Measurements from ENCODE around the gene OR2F1.
A peak's percentile ranks its signal among the peaks of the same experiment; 100 is the strongest.

OR2F1 gene

GRCh38 chr7:143931739-143932138 is 22.9 kb upstream of the OR2F1 start:
- no peak for DNase-seq (ENCODE audit: low read depth, low spot score)
- CTCF ChIA-PET: no interaction called here
- no peak for TF ChIP-seq CTCF (IDR thresholded peaks at IDR 0.05; ENCODE audit: insufficient read depth, low read length, missing control alignments)

GRCh38 chr7:143934526-143935325 is 19.9 kb upstream of the OR2F1 start, which contains the start of gene OR2F2:
OR2F2 (plus strand) TSS chr7:143935233; CDS start chr7:143935233, 0 bp downstream.
- POLR2A ChIA-PET: interaction anchor here (1.4 to 2.0 kb wide), 2 partner anchors 33 to 50 kb away, joined by 4 to 13 read pairs; partner anchors contain the start of gene TCAF1
- CTCF ChIA-PET: interaction anchor here (1.3 kb wide), 1 partner anchor 50 kb away, joined by 3 read pairs; no protein-coding TSS in a partner anchor
- no peak within 1 kb of the TSS for H3K4me3 ChIP-seq (ENCODE audit: low read depth, low read length)
- DNase-seq (ENCODE audit: low read depth, low spot score): peak; percentile 78
- TF ChIP-seq CTCF (IDR thresholded peaks at IDR 0.05; ENCODE audit: insufficient read depth, low read length, missing control alignments): no peak

More at GRCh38 chr7:143931739-143932138, 22.9 kb upstream of the OR2F1 start:
- H3K4me3 ChIP-seq (ENCODE audit: low read depth, low read length): no peak overlapping the region
- POLR2A ChIA-PET: no interaction called here

- no peak overlapping the region for H3K4me3 ChIP-seq (ENCODE audit: low read depth, low read length)
- peak; percentile 83 for DNase-seq (ENCODE audit: low read depth, low spot score)
- ChIA-PET CTCF (interaction anchor here (1.0 kb wide), 1 partner anchor 35 kb away, joined by 5 read pairs; no protein-coding TSS in a partner anchor), POLR2A (interaction anchor here (2.0 kb wide), 1 partner anchor 35 kb away, joined by 13 read pairs; the partner anchor contains the start of gene TCAF1)
- no peak for TF ChIP-seq CTCF (IDR thresholded peaks at IDR 0.05; ENCODE audit: insufficient read depth, low read length, missing control alignments)
Observed at GRCh38 chr7:143936087-143937009, 18.3 kb upstream of the OR2F1 start.

- ChIA-PET POLR2A (no interaction called here), CTCF (no interaction called here)
- DNase-seq (ENCODE audit: low read depth, low spot score): no peak
- TF ChIP-seq CTCF (IDR thresholded peaks at IDR 0.05; ENCODE audit: insufficient read depth, low read length, missing control alignments): no peak
- no peak overlapping the region for H3K4me3 ChIP-seq (ENCODE audit: low read depth, low read length)
Observed at GRCh38 chr7:143938379-143939243, 16.0 kb upstream of the OR2F1 start.

- DNase-seq (ENCODE audit: low read depth, low spot score): no peak
- POLR2A ChIA-PET: no interaction called here
- TF ChIP-seq CTCF (IDR thresholded peaks at IDR 0.05; ENCODE audit: insufficient read depth, low read length, missing control alignments): no peak
- H3K4me3 ChIP-seq (ENCODE audit: low read depth, low read length): no peak overlapping the region
- CTCF ChIA-PET: no interaction called here
Observed at GRCh38 chr7:143945423-143945822, 9.2 kb upstream of the OR2F1 start.

Measured in AG04449 (cell line).